PFSK-1 (cell line): Measurements from ENCODE around the gene IPCEF1.

Experiments
- FOXP2 ChIP-seq: optimal IDR thresholded peaks from 2 replicates; pipeline ENCODE3; 2011; ENCODE audit warnings: borderline replicate concordance, control low read depth, inconsistent platforms; ENCODE audit not compliant: insufficient read depth; ENCODE audit errors: extremely low read length, extremely low read depth
- POLR2AphosphoS5 ChIP-seq: IDR thresholded peaks from 2 replicates; pipeline ENCODE4 v1.6.1; 2012; ENCODE audit warnings: low read depth, mild to moderate bottlenecking, control low read depth, low read length, moderate library complexity
- REST ChIP-seq, 2 experiments: IDR thresholded peaks; 2 replicates each; pipeline versions ENCODE4 v1.6.1 to v1.8.0; 2011 to 2012; ENCODE audit warnings: low read depth in 2 of 2, low read length in 2 of 2, control low read depth in 1 of 2, inconsistent platforms in 1 of 2, mild to moderate bottlenecking in 1 of 2, moderate library complexity in 1 of 2; ENCODE audit not compliant: insufficient read depth in 1 of 2
- SIN3A ChIP-seq: IDR thresholded peaks from 2 replicates; pipeline ENCODE4 v1.6.1; 2012; ENCODE audit warnings: mild to moderate bottlenecking, low read length, moderate library complexity, borderline replicate concordance; ENCODE audit not compliant: insufficient read depth
- TAF1 ChIP-seq: IDR thresholded peaks from 2 replicates; pipeline ENCODE4 v1.6.1; 2012; ENCODE audit warnings: low read length, control low read depth, borderline replicate concordance; ENCODE audit not compliant: insufficient read depth

Gene IPCEF1

GRCh38 chr6:154390034-154390433 is 33.4 kb upstream of the IPCEF1 start:
- TF ChIP-seq SIN3A (no peak), TAF1 (no peak), REST (IDR thresholded peaks at IDR 0.05; ENCODE audit: insufficient read depth in 1 of 2, low read depth in 2 of 2, low read length in 2 of 2) (no peak), FOXP2 (no peak), POLR2AphosphoS5 (no peak)

GRCh38 chr6:154388803-154389202 is 32.2 kb upstream of the IPCEF1 start:
- TF ChIP-seq TAF1 (no peak), SIN3A (no peak), REST (IDR thresholded peaks at IDR 0.05; ENCODE audit: insufficient read depth in 1 of 2, low read depth in 2 of 2, low read length in 2 of 2) (no peak), POLR2AphosphoS5 (no peak), FOXP2 (no peak)

- no peak for TF ChIP-seq TAF1
These were observed 30.5 kb upstream of the IPCEF1 start for GRCh38 chr6:154386848-154387717.

- TF ChIP-seq REST (IDR thresholded peaks at IDR 0.05; ENCODE audit: insufficient read depth in 1 of 2, low read depth in 2 of 2, low read length in 2 of 2), result no peak
- no peak for TF ChIP-seq SIN3A
- no peak for TF ChIP-seq TAF1
- no peak for TF ChIP-seq POLR2AphosphoS5
- TF ChIP-seq FOXP2, result no peak
These were observed 27.6 kb upstream of the IPCEF1 start for GRCh38 chr6:154384191-154384590.

GRCh38 chr6:154383273-154383672 is 26.7 kb upstream of the IPCEF1 start:
- TF ChIP-seq REST (IDR thresholded peaks at IDR 0.05; ENCODE audit: insufficient read depth in 1 of 2, low read depth in 2 of 2, low read length in 2 of 2) (no peak), FOXP2 (no peak), POLR2AphosphoS5 (no peak), SIN3A (no peak)
